Uterus (tissue), 4 donors: ENCODE measurements around the gene TMC8. TPM values are rescaled to one million over a fixed set of nuclear protein-coding genes. Genes with fewer than 3 reads are reported as not detected.
A peak's percentile ranks its signal among the peaks of the same experiment; 100 is the strongest.
"Not testable (repeated sequence)": the region's sequence is repeated elsewhere in the genome, so short reads cannot be mapped to it uniquely, and the experiment has no call there.

ENCODE experiments used
- DNase-seq, 2 donors: peaks; one replicate each; pipeline ENCODE4 v3.0.0-alpha.2; 2019 to 2020
- H3K27ac ChIP-seq, 2 donors: fragments of 200-600 bp; sonication (generic); 1 replicate in 1 of 2; 2 replicates in 1 of 2; pipeline ENCODE4 v1.5.1; 2016 to 2018
- H3K27me3 ChIP-seq, 2 donors: fragments of 200-600 bp; sonication (generic); one replicate each; pipeline ENCODE4 v1.5.1; 2018 to 2019; ENCODE audit warnings: control low read depth in 1 of 2
- H3K36me3 ChIP-seq, 2 donors: fragments of 200-600 bp; sonication (generic); one replicate each; pipeline ENCODE4 v1.5.1; 2019; ENCODE audit warnings: control low read depth in 1 of 2
- H3K4me1 ChIP-seq, 2 donors: fragments of 200-600 bp; sonication (generic); one replicate each; pipeline ENCODE4 v1.5.1; 2018 to 2019; ENCODE audit warnings: control low read depth in 1 of 2
- H3K4me3 ChIP-seq, 2 donors: fragments of 200-600 bp; sonication (generic); 1 replicate in 1 of 2; 2 replicates in 1 of 2; pipeline ENCODE4 v1.5.1; 2018 to 2019; ENCODE audit warnings: mild to moderate bottlenecking in 1 of 2
- H3K9me3 ChIP-seq, 2 donors: fragments of 200-600 bp; sonication (generic); one replicate each; pipeline ENCODE4 v1.5.1; 2019; ENCODE audit warnings: control low read depth in 1 of 2
- POLR2A ChIP-seq, 2 donors: fragments of 450-650 bp; IDR thresholded peaks; one replicate each; pipeline ENCODE4 v1.6.1; 2016; ENCODE audit warnings: antibody characterized with exemption in 2 of 2, mild to moderate bottlenecking in 1 of 2, moderate library complexity in 1 of 2
- intact Hi-C: fragments of 100-400 bp; cut with DNase I; formaldehyde crosslinking; loops from one replicate; pipeline ENCODE4 v1.15.1; 2023; ENCODE audit warnings: low total_unique reads
- total RNA-seq, 4 donors: library from RNA; depleted of rRNA in 3 of 4; stranded (reverse); fragments of >200 nt in 3 of 4; gene quantifications; one replicate each; pipeline versions ENCODE4 v1.1.0 to v1.2.4, GENCODE V29; 2014 to 2023
- TF ChIP-seq, protein P1 (sequence below), 4 experiments: fragments of 200-600 bp in 2 of 4; fragments of 450-650 bp in 2 of 4; sonication (generic) in 2 of 4; IDR thresholded peaks; one replicate each; pipeline ENCODE4 v1.5.1; 2016 to 2019; ENCODE audit warnings: antibody characterized with exemption in 4 of 4, mild to moderate bottlenecking in 2 of 4, moderate library complexity in 1 of 4
- donor health status: DM: yes; HTN: yes; CAD: no.

Gene TMC8
- total RNA-seq, 4 donors from 2014 or later: 0.51 to 20.1 (median 3.1) TPM

DNA sequence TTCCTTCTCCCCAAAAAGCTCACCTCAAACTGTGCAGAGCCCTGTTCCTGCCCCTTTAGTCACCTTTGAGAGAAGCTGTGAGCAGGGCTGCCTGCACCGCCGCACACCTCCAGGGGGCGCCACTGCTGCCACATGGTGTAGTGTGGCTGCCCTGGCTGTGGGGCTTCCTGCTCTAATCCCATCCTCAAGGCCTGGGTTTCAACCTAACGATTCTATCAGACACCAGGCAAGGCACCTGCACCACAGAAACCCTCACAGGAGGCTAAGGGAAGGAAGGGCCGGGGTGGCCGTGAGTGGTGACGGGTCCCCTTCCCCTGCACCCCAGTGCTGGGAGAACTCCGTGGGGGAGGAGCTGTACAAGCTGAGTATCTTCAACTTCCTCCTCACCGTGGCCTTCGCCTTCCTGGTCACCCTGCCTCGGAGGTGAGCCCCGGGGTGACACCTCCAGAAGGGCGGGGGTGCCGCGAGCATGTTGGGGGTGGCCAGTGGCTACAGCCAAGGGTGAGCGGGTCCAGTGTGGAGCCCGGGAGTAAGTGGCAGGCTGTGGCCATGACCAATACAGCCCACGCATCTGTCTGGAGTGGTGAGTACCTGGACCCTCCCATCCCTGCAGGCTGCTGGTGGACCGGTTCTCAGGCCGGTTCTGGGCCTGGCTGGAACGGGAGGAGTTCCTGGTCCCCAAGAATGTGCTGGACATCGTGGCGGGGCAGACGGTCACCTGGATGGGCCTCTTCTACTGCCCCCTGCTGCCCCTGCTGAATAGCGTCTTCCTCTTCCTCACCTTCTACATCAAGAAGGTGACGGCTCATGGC lies 7.0 kb downstream of the TMC8 start:
- intact Hi-C loops: no loop called here
- no peak overlapping the region for H3K27ac ChIP-seq
- no peak overlapping the region for H3K4me3 ChIP-seq
- TF ChIP-seq, protein P1, sequence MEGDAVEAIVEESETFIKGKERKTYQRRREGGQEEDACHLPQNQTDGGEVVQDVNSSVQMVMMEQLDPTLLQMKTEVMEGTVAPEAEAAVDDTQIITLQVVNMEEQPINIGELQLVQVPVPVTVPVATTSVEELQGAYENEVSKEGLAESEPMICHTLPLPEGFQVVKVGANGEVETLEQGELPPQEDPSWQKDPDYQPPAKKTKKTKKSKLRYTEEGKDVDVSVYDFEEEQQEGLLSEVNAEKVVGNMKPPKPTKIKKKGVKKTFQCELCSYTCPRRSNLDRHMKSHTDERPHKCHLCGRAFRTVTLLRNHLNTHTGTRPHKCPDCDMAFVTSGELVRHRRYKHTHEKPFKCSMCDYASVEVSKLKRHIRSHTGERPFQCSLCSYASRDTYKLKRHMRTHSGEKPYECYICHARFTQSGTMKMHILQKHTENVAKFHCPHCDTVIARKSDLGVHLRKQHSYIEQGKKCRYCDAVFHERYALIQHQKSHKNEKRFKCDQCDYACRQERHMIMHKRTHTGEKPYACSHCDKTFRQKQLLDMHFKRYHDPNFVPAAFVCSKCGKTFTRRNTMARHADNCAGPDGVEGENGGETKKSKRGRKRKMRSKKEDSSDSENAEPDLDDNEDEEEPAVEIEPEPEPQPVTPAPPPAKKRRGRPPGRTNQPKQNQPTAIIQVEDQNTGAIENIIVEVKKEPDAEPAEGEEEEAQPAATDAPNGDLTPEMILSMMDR (IDR thresholded peaks at IDR 0.05): no peak
- TF ChIP-seq POLR2A (IDR thresholded peaks at IDR 0.05): no peak
- H3K4me1 ChIP-seq: no peaks in the 10 kb centered on the region
- H3K9me3 ChIP-seq: no peaks in the 10 kb centered on the region
- DNase-seq: no peak
- no peaks in the 10 kb centered on the region for H3K27me3 ChIP-seq
- no peaks in the 10 kb centered on the region for H3K36me3 ChIP-seq

DNA sequence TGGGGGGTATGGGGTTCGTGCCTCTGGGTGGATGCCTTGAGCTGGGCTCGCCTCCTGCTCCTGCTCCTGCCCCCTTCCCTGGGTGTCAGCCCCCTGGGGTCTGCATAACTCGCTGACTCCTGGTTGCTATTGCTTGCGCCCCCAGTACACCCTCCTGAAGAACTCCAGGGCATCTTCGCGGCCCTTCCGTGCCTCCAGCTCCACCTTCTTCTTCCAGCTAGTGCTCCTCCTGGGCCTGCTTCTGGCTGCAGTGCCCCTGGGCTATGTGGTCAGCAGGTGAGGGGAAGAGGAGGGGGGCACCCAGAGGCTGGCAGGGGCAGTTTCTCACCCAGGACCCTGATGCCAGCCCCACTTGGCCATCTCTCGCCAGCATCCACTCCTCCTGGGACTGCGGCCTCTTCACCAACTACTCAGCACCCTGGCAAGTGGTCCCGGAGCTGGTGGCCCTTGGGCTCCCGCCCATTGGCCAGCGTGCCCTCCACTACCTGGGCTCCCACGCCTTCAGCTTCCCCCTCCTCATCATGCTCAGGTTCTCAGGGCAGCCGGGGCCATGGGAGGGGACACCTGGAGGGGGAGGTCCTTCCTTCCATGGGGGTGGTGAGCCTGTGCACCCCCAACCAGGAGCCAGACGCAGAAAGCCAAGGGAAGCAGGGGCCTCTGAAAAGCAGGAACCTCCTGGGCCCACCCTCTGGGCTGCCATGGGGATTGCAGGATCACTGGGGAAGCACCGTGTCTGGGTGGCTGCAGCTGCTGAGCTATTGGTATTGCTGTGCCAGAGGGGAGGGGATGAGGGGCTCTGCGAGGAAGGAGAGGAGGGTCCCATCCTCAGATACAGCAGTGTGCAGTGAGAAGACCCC lies 7.9 kb downstream of the TMC8 start:
- no peak for DNase-seq
- H3K36me3 ChIP-seq: no peaks in the 10 kb centered on the region
- intact Hi-C loops: no loop called here
- no peak overlapping the region for H3K4me3 ChIP-seq
- H3K27ac ChIP-seq: no peak overlapping the region
- H3K27me3 ChIP-seq: no peaks in the 10 kb centered on the region
- H3K4me1 ChIP-seq: no peaks in the 10 kb centered on the region
- no peaks in the 10 kb centered on the region for H3K9me3 ChIP-seq
- TF ChIP-seq, protein P1 (IDR thresholded peaks at IDR 0.05): no peak
- TF ChIP-seq POLR2A (IDR thresholded peaks at IDR 0.05): no peak

DNA sequence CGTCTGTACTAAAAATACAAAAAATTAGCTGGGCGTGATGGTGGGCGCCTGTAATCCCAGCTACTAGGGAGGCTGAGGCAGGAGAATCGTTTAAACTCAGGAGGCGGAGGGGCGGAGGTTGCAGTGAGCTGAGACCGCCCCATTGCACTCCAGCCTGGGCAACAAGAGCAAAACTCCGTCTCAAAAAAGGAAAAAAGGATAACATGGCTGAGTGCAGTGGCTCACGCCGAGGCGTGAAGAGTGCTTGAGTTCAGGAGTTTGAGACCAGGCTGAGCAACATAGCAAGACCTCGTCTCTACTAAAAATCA lies 9.2 kb downstream of the TMC8 start:
- H3K4me3 ChIP-seq, H3K27ac ChIP-seq, DNase-seq, H3K4me1 ChIP-seq, H3K36me3 ChIP-seq, H3K27me3 ChIP-seq, H3K9me3 ChIP-seq, intact Hi-C loops: not testable (repeated sequence)

DNA sequence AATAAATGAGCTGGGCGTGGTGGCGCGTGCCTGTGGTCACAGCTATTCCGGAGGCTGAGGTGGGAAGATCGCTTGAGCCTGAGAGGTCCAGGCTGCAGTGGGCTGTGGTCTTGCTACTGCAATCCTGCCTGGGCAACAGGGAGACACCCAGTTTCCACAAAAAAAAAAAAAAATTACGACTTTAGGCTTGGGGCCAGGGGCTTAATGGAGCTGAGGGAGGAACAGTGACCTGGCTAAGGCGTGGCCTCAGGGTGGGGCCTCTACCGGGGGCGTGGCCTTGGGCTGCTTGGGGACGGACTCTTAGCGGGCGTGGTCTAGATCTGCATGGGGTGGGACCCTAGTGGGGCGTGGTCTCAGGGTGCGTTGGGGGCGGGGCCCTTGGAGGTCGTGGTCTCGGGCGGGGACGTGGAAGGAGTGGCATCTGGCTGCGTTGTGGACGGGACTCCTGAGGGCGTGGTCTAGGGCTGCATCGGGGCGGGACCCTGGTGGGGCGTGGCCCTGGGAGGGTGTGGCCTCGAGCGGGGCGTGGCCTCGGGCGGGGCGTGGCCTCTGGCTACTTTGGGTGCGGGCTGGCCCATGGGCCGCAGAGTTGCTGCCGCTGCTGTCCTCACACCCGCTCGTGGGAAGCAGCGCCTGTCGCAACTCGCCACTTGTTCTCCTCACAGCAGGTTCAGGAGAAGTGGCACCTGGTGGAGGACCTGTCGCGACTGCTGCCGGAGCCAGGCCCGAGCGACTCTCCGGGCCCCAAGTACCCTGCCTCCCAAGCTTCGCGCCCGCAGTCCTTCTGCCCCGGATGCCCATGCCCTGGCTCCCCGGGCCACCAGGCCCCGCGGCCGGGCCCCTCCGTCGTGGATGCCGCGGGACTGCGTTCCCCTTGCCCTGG lies 9.8 kb downstream of the TMC8 start:
- peak overlapping the region in 1 of 2 donors; percentile 5 for H3K27ac ChIP-seq
- DNase-seq: peak; percentile 83 to 87
- no peaks in the 10 kb centered on the region for H3K27me3 ChIP-seq
- TF ChIP-seq, protein P1 (IDR thresholded peaks at IDR 0.05): no peak
- TF ChIP-seq POLR2A (IDR thresholded peaks at IDR 0.05): peak; percentile 20 to 57
- peaks cover 0 to 4% of the 10 kb centered on the region in 2 donors for H3K4me1 ChIP-seq
- no peaks in the 10 kb centered on the region for H3K36me3 ChIP-seq
- no peak overlapping the region for H3K4me3 ChIP-seq
- intact Hi-C loops: no loop called here
- no peaks in the 10 kb centered on the region for H3K9me3 ChIP-seq

DNA sequence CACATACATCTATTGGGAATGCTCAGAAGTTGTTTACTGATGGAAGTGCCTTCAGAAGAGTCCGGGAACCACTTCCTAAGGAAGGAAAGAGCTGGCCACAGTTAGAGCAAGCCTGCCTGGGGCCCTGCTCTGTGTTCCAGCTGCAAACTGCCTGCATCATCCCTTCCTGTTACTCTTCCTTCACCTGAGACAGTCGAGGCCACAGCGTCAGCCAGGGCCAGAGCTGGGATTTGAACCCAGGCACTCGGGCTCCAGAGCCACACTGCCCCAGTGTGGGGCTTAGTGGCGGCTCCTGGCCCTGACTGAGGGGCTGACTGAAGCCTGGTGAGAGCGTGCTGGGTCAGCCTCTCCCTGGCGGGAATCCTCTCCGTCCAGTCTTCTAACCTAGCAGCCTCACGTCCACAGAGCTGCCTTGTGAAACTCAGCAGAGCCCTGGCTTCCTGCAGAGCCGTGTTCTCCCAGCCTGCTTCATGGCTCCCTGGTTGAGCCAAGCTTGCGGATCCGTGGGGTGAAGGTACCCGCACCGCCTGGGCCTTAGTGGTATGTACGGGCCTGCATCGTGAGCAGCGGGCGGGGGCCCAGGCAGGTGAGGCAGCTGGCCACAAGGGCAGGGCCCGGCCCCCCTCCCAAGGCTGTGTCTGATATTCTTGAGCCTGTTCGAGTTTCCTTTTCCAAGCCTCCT lies 11.0 kb downstream of the TMC8 start:
- Histone ChIP-seq H3K27ac (no peak overlapping the region), H3K9me3 (no peaks in the 10 kb centered on the region), H3K4me1 (peaks cover 0 to 4% of the 10 kb centered on the region in 2 donors), H3K4me3 (no peak overlapping the region), H3K27me3 (no peaks in the 10 kb centered on the region), H3K36me3 (no peaks in the 10 kb centered on the region)
- TF ChIP-seq, protein P1 (IDR thresholded peaks at IDR 0.05): no peak
- no peak for TF ChIP-seq POLR2A (IDR thresholded peaks at IDR 0.05)
- DNase-seq: no peak
- intact Hi-C loops: no loop called here
